Bronchial epithelial cell (primary cell): ENCODE results near the gene ARHGAP10. TPM values are rescaled to one million over a fixed set of nuclear protein-coding genes. Genes with fewer than 3 reads are reported as not detected.

Experiments
- DNase-seq: peaks from one replicate; pipeline ENCODE4 v3.0.0-alpha.2; 2010; ENCODE audit warnings: low read depth
- FAIRE-seq: peaks from 2 replicates; lab custom pipeline; 2011; peaks lifted over from hg19 to GRCh38; lab: Jason Lieb, UNC
- H3K27me3 ChIP-seq: 2 replicates; pipeline ENCODE4 v1.5.1; 2011; ENCODE audit warnings: low read length; ENCODE audit not compliant: control insufficient read depth, insufficient read depth
- H3K36me3 ChIP-seq: 2 replicates; pipeline ENCODE4 v1.5.1; 2011; ENCODE audit warnings: low read length; ENCODE audit not compliant: control insufficient read depth, insufficient read depth
- H3K4me3 ChIP-seq: 2 replicates; pipeline ENCODE4 v1.5.1; 2011; ENCODE audit warnings: mild to moderate bottlenecking, low read depth, low read length, control low read depth
- total RNA-seq: library from RNA; depleted of rRNA; stranded (reverse); fragments of >200 nt; gene quantifications from 2 replicates; pipeline ENCODE4 v1.2.1, GENCODE V29; 2014
- TF ChIP-seq, protein P1 (sequence below): IDR thresholded peaks from 2 replicates; pipeline ENCODE4 v1.5.1; 2011; ENCODE audit warnings: mild to moderate bottlenecking, moderate library complexity, low read length, control low read depth, inconsistent platforms; ENCODE audit not compliant: insufficient read depth, severe bottlenecking

Gene ARHGAP10
- total RNA-seq, 1 donor from 2014 or later: 8.4 TPM

DNA sequence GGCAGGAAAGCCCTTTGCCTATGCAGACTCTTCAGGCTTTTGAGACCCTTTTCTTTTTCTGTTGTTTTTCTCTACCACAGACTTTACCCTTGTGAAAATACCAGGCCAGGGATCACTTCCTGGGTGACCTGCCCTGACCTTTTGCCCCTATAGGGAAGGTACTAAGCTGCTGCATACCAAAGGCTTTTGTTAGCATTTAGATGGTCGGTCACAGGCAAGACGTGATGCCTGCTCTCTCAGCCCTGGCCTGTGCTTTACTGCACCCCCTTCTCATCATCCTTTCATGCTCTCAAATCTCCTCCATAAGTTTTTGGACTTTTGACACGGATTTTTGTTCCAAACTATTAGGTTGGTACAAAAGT is 98.2 kb downstream of the ARHGAP10 start:
- H3K27me3 ChIP-seq: no peaks in the 10 kb centered on the region
- DNase-seq: no peak
- TF ChIP-seq, protein P1, sequence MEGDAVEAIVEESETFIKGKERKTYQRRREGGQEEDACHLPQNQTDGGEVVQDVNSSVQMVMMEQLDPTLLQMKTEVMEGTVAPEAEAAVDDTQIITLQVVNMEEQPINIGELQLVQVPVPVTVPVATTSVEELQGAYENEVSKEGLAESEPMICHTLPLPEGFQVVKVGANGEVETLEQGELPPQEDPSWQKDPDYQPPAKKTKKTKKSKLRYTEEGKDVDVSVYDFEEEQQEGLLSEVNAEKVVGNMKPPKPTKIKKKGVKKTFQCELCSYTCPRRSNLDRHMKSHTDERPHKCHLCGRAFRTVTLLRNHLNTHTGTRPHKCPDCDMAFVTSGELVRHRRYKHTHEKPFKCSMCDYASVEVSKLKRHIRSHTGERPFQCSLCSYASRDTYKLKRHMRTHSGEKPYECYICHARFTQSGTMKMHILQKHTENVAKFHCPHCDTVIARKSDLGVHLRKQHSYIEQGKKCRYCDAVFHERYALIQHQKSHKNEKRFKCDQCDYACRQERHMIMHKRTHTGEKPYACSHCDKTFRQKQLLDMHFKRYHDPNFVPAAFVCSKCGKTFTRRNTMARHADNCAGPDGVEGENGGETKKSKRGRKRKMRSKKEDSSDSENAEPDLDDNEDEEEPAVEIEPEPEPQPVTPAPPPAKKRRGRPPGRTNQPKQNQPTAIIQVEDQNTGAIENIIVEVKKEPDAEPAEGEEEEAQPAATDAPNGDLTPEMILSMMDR: no peak
- no peak for FAIRE-seq
- H3K36me3 ChIP-seq: no peaks in the 10 kb centered on the region
- H3K4me3 ChIP-seq: no peak overlapping the region

DNA sequence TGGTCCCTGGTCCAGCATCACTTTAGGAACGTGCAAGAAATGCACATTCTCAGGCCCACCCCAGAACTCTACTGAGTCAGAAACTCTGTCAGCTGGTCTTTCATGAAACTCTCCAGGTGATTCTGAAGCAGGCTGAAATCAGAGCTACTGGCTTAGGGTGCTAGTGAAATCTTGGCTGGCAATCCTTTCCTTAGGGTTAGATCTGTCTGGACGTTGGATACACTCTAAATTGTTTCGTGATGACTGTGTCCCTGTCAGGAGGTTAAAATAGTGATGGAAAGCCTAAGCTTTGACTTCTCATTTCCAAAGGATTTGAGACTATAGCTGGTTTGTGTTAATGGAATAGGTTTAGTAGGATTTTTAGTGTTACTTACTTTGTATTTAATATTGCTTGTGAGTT is 99.1 kb downstream of the ARHGAP10 start:
- TF ChIP-seq, protein P1: no peak
- H3K4me3 ChIP-seq: no peak overlapping the region
- no peak for FAIRE-seq
- H3K27me3 ChIP-seq: no peaks in the 10 kb centered on the region
- peak; percentile 89 for DNase-seq
- no peaks in the 10 kb centered on the region for H3K36me3 ChIP-seq

DNA sequence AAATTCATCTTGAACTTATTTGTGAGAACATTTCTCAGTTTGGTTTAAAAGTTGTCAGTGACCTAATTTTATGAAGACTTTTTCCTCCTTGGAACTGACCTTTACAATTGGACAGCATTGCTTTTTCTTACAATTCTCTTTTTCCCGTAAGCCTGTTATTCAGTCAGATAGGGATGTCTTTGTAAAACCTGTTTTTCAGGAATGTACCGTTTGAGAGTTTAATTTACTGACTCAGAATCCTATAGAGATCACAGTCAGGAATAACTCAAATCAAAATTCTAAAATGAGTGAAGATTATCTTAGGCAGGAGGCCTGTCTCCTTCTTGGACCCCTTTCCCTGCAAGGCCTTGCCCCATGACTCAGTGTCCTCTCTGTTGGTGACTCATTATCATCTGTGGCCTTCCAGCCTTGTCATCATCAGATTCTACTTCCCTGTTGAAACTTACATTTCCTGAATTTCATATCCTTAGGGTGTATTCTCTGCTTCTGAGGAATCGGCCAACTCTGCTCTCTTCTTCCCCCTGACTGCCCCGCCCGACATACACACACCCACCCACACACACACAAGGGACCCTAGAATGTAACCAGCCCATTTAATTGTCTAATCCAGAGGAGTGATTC is 99.8 kb downstream of the ARHGAP10 start:
- no peak for FAIRE-seq
- Histone ChIP-seq H3K36me3 (no peaks in the 10 kb centered on the region), H3K27me3 (no peaks in the 10 kb centered on the region), H3K4me3 (no peak overlapping the region)
- DNase-seq: peak; percentile 94
- TF ChIP-seq, protein P1: no peak

DNA sequence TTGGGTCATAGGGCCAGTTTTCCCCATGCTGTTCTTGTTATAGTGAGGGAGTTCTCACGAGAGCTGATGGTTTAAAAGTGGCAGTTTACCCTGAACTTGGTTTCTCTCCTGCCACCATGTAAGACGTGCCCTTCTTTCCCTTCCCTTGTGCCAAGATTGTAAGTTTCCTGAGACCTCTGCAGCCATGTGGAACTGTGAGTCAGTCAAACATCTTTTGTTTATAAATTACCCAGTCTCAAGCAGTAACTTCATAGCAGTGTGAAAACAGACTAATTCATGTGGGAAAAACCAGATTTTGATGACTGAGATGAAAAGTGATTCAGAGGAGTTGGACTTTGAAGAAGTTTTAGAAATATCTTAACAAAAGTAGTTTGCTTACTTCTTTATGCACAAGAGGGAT is 101.4 kb downstream of the ARHGAP10 start:
- Histone ChIP-seq H3K36me3 (no peaks in the 10 kb centered on the region), H3K27me3 (no peaks in the 10 kb centered on the region), H3K4me3 (no peak overlapping the region)
- DNase-seq (peak; percentile 24), FAIRE-seq (no peak)
- TF ChIP-seq, protein P1: no peak

DNA sequence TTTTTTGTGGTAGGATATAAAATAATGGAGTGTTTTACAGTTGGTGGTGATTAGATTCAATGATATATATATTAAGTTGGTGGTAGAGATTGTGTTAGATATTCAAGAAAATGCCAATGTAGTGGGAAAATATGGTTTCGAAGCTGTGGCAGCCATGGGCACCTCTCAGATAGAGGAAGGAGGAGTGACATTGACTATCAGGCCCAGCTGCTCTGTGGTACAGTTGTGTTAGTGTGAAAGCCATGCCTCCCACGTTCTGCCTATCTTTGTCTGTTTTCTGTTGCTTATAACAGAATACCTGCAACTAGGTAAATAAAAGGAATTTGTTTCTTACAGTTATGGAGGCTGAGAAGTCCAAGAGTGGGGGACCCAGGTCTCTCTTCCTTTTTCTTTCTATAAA is 101.9 kb downstream of the ARHGAP10 start:
- H3K27me3 ChIP-seq: no peaks in the 10 kb centered on the region
- H3K36me3 ChIP-seq: no peaks in the 10 kb centered on the region
- FAIRE-seq: no peak
- no peak overlapping the region for H3K4me3 ChIP-seq
- TF ChIP-seq, protein P1: no peak
- DNase-seq: no peak

DNA sequence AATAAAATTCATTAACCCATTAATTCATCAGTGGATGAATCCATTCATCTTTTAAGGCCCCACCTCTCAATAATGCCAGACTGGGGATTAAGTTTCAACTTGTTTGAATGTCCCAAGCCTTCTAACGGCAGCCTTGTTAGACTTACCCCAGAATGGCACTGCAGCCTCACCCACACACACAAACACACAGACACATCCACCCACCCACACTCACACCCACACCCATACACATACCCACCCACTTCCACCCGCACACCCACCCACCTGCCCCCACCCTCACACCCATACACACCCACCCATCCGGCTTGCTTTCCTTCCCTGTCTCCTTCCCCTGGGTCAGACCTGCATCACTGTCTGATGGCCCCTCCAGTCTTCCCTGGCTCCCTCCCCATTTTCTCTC is 102.6 kb downstream of the ARHGAP10 start:
- TF ChIP-seq, protein P1: no peak
- FAIRE-seq (no peak), DNase-seq (no peak)
- H3K27me3 ChIP-seq: no peaks in the 10 kb centered on the region
- no peaks in the 10 kb centered on the region for H3K36me3 ChIP-seq
- H3K4me3 ChIP-seq: no peak overlapping the region
